CD4-positive, alpha-beta T cell treated with Interleukin-1 beta for 1 hour (primary cell): Measurements from ENCODE around the gene TNXB.
"Not testable (repeated sequence)": the region's sequence is repeated elsewhere in the genome, so short reads cannot be mapped to it uniquely, and the experiment has no call there.

Experiments used
- DNase-seq, 2 donors: peaks; one replicate each; pipeline ENCODE4 v3.0.0-alpha.2; 2020 to 2022

The TNXB gene

GRCh38 chr6:32109114-32109764 lies at the start of gene TNXB:
TNXB (minus strand) TSS chr6:32109338; CDS start chr6:32098198, 11,140 bp downstream.
- no peak for DNase-seq

- no peak for DNase-seq
Measured at GRCh38 chr6:32158052-32158451, 48.9 kb upstream of the TNXB start.

- DNase-seq: no peak
Measured at GRCh38 chr6:32156891-32157290, 47.8 kb upstream of the TNXB start.

- DNase-seq: peak; percentile 75 to 76
Measured at GRCh38 chr6:32154514-32155161, 45.5 kb upstream of the TNXB start.

GRCh38 chr6:32153564-32154513 lies 44.7 kb upstream of the TNXB start, which contains the start of gene PPT2:
PPT2 (plus strand) TSS chr6:32154141; CDS start chr6:32154595, 454 bp downstream.
- DNase-seq: peak; percentile 80 to 81

GRCh38 chr6:32152769-32153563 lies 43.8 kb upstream of the TNXB start:
- no peak for DNase-seq

- no peak for DNase-seq
Measured at GRCh38 chr6:32151863-32152768, 43.0 kb upstream of the TNXB start, which contains the start of gene PRRT1. PRRT1 (minus strand) TSS chr6:32151939; CDS start chr6:32151827, 112 bp downstream.

GRCh38 chr6:32151181-32151862 lies 42.2 kb upstream of the TNXB start:
- no peak for DNase-seq

- no peak for DNase-seq
Measured at GRCh38 chr6:32149932-32150870, 41.1 kb upstream of the TNXB start.

GRCh38 chr6:32149092-32149755 lies 40.1 kb upstream of the TNXB start:
- DNase-seq: no peak

- peak; percentile 76 to 78 for DNase-seq
Measured at GRCh38 chr6:32148289-32149091, 39.4 kb upstream of the TNXB start.

GRCh38 chr6:32147401-32148132 lies 38.4 kb upstream of the TNXB start:
- no peak for DNase-seq

GRCh38 chr6:32146687-32147086 lies 37.5 kb upstream of the TNXB start:
- DNase-seq: no peak

GRCh38 chr6:32146287-32146686 lies 37.1 kb upstream of the TNXB start:
- no peak for DNase-seq

- DNase-seq: not testable (repeated sequence)
Measured at GRCh38 chr6:32144238-32144637, 35.1 kb upstream of the TNXB start.

- DNase-seq: no peak
Measured at GRCh38 chr6:32140420-32141046, 31.4 kb upstream of the TNXB start.

GRCh38 chr6:32139590-32139989 lies 30.5 kb upstream of the TNXB start:
- no peak for DNase-seq
